Stimulated activated CD8-positive, alpha-beta memory T cell treated with anti-CD3 and anti-CD28 coated beads, Interleukin-7, amount 100 ng/mL, for 24 hours (primary cell): ENCODE results near the gene MEOX2.

ENCODE experiments used
- DNase-seq: peaks from one replicate; pipeline ENCODE4 v3.0.0-alpha.2; 2020; ENCODE audit warnings: low read depth

MEOX2 gene

DNA sequence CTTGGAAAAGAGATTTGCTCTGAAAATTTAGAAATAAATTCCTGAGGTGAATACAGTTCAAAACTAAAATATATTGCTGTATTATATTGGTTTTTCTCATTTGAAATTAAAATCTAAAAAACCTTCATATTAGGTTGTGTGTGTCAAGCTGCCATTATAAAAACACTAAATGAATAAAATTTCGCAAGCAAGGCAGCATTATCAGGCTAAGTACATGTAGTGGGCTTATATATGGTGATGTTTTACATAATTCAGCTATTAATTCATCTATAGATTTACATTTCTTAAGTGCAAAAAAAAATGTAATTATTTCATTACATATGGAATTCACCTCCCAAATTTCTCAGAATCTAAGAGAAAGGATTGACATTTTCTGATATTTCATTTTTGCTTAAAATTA is 5.3 kb downstream of the MEOX2 start:
- DNase-seq: no peak

DNA sequence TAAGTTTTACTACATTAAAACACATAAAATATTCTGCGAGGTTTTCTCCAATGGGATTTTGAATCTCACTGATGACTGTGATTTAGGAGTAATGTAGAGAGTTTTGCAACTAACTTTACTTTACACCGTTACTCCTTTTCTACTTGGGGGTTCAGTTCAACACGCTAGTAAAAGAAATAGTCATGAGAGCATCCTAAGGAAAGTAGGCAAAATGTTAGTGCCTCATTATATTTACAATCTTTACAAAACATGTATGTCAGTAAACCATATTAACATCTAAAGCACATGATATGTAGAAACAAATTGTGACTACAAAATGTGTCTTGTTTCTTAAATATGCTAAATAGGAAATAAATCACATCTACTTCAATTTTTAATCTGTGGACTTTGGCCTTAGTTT is 6.0 kb downstream of the MEOX2 start:
- DNase-seq: no peak

DNA sequence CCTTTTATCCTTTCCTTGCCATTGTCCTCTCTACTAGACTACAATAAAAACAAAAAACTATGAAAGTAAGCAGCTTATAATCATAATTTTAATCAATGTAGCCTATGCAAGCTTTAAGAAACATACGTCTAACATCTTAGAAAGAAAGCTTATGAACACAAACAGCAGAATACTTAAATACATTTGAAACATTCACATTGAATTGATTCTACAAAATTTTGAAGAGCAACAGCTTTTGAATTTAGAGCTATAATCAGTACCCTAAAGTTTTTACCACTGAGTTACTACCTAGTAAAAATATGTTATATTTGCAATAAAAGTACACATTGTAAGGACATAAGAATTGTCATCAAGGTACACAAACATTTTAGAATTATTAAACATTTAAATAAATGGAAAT is 7.2 kb downstream of the MEOX2 start:
- DNase-seq: no peak

DNA sequence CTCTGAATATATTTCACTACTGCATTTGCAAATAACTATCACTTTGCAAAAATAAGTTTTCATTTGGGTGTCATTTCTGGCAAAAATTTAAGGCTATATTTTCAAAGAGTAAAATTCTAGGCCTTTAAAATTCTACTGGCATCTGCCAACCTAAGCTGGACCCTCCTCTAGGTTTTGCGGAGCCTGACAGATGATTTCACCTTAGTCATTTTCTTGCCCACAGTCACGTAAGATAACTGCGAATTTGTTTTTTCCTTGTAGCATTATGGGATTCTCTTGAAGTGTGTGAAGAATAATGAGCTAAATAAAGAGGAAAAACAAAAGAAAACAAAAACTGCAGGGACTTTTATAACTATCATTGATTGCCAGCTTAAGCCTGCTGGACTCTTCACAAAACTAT is 7.8 kb downstream of the MEOX2 start:
- DNase-seq: no peak

GRCh38 chr7:15675379-15675778 is 11.1 kb downstream of the MEOX2 start:
- no peak for DNase-seq

GRCh38 chr7:15674586-15674985 is 11.9 kb downstream of the MEOX2 start:
- no peak for DNase-seq

DNA sequence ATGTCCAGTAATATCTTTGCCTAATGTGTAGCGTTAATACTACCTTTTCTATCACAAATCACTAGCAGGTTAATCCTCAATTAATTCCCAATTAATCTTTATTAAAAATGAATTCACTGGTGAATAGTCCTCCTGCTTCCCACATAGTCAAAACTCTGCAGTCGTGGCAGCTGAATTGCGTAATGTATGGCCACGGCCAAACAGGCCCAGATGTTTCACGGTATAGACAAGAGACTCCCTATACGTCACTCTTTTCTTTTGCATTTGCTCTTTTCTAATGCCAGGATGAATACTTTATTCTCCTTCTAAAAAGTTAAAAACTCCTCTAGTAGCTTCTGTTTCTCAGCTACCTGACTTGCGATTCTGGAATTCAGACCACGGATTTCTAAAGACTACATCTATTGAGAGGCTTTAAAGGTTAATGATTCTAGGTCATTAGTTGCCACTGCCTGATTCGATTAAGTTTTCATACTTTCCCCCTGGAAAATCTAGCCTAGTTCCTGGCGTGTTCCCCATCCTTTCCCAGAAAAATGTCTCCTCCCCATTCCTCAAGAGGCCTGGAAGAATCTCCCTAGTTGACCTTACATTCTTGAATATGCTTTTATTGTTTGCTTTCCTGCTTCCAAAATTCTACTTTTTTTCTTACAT is 16.9 kb downstream of the MEOX2 start:
- no peak for DNase-seq

- no peak for DNase-seq
These were observed 18.5 kb downstream of the MEOX2 start for GRCh38 chr7:15667991-15668390.

GRCh38 chr7:15662451-15662850 is 24.0 kb downstream of the MEOX2 start:
- no peak for DNase-seq

DNA sequence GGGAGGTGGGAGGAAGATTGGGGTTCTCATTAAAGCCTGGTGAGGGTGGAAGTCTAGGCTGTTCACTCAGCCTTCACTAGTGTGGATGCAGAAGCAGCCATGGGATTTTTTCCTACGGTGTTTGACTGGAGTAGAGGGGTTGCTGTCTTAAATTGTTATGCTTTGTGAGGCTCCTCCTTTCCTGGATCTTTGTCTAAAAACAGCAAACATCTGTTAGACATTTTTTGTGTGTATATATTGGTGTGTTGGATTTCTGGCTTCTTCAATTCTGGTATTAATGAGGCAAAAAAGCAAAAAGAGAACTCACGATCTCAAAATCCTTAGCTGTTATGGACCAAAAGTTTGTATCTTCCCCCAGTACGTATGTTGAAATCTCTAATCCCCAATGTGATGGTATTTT is 28.2 kb downstream of the MEOX2 start:
- DNase-seq: no peak

- no peak for DNase-seq
These were observed 33.6 kb downstream of the MEOX2 start for GRCh38 chr7:15652776-15653290.

- no peak for DNase-seq
These were observed 34.8 kb downstream of the MEOX2 start for GRCh38 chr7:15651693-15652092.

- DNase-seq: no peak
These were observed 35.7 kb downstream of the MEOX2 start for GRCh38 chr7:15650787-15651186.

DNA sequence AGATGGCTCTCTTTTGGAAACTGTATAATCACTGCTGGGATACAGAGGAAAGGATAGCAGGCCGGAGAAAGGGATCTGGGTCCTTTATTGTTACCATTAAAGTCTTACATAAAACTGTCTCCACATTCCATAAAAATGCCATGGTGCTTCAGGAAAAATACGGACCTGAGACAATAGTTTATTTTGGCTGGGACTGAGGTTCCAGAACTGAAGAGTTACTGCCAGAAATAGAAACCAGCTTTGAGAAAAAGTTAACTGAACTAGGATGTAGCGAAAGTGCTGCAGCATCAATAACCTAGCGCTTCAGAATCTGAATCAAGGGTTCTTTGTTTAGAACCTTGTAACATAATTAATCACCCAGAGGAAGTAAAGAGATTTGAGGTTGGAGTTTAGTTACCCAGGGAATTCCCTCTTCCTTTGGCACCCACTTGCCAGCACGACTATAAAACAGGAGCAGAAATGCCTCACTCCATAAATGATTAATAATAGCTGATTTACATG is 38.0 kb downstream of the MEOX2 start:
- no peak for DNase-seq

GRCh38 chr7:15647309-15647708 is 39.2 kb downstream of the MEOX2 start:
- no peak for DNase-seq

DNA sequence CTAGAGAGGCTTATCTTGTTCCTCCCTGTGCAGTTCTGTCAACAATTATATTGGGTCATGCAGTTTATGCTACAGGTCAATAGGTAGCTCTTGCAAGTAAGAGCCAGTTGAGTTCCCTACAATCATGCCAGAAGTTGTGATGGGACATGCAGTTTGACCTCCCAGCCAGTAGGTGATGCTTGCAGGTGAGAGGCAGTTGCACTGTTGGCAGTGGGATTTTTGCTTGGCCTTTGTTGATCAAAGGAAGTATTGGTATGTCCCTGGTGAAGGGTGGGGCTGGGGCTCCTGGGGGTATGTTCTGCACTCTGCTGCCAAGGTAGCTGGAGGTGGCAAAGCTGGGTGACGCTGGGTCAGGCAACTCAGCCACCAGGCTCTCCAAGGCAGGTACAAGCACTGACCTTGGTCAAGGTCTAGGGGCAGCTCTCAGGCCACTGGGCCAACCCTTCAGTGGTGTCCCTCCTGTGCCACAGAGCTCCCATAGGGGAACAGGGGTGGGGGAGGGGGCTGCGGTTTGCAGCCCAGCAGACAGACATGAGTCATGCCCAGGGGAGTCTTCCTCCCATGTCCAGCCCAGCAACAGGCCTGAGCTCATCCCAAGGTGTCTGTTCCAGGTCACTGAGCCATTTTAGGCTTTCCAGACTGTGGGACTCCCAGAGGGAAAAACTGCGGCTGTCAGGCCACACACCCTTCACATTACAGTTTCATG is 43.3 kb downstream of the MEOX2 start:
- DNase-seq: no peak

GRCh38 chr7:15628876-15629275 is 57.6 kb downstream of the MEOX2 start:
- DNase-seq: no peak

GRCh38 chr7:15626041-15626440 is 60.4 kb downstream of the MEOX2 start:
- DNase-seq: no peak

- no peak for DNase-seq
These were observed 61.0 kb downstream of the MEOX2 start for GRCh38 chr7:15625466-15625865.

DNA sequence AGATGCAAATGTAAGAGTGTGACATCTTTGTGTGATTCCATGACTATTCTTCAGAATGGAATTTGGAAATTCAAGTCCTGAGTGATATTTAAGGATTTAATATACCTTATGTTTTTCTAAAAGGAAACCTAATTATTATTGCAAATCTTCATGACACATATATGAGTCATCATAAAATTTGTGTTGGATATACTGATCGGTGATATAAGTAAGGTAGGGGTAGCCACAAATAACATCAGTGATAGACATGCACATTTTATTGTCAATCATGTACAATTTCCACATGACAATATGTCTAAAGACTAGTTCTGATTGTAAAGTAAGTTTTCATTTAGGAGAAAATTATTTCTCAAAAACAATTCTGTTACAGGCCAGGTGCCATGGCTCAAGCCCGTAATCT is 65.0 kb downstream of the MEOX2 start:
- no peak for DNase-seq

DNA sequence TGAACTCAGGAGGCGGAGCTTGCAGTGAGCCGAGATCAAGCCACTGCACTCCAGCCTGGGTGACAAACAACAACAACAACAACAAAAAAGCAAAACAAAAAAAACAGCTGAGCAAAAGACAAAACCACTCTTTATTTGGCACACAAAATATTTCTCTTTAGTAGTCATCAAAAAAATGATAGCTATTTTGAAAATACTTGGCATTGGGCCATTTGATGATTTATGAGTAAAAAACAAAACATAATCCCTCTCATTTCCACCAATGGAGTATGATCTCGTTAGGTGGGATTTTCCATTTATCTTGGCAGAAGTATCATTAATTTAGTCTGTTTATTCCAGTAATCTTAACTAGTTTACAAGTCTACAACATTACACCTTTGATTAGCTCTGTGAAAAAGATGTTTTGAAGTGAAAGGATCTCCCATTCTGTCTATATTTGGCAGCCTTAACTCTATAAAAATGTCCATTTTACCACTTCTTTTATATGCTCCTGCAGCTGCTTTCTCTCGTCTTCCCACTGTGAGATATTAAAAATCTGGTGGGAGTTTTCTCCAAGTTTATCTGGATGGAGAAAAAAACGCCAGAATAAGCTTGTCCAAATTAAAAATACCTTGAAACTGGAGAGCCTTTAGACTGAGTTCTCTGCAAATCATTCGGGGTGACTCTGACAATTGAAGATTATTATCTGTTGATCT is 65.8 kb downstream of the MEOX2 start:
- DNase-seq: no peak

- DNase-seq: no peak
These were observed 68.2 kb downstream of the MEOX2 start for GRCh38 chr7:15618275-15618674.

- DNase-seq: no peak
These were observed 74.3 kb downstream of the MEOX2 start for GRCh38 chr7:15612205-15612604.
